HEK293 (cell line): ENCODE data around the gene ZXDC.

Experiments used
- CTCF ChIA-PET: fragments of 350-600 bp; formaldehyde crosslinking; extraction: SDS; loops from one replicate; lab custom pipeline; 2021; ENCODE audit warnings: antibody characterized with exemption; lab: Yijun Ruan, JAX
- POLR2A ChIA-PET: fragments of 300-600 bp; formaldehyde crosslinking; extraction: SDS; loops from one replicate; lab custom pipeline; 2020; ENCODE audit warnings: antibody characterized with exemption, inconsistent platforms; lab: Yijun Ruan, JAX
- H3K27ac ChIP-seq: fragments of 200-500 bp; sonication (Bioruptor generic); 2 replicates; pipeline ENCODE4 v1.5.1; 2014; ENCODE audit warnings: low read depth, low read length, control low read depth, inconsistent platforms; ENCODE audit errors: extremely low read depth
- H3K36me3 ChIP-seq, 2 experiments: fragments of 200-500 bp in 1 of 2; sonication (Bioruptor generic) in 1 of 2; 1 replicate in 1 of 2; 2 replicates in 1 of 2; pipeline ENCODE4 v1.5.1; 2014 to 2017; ENCODE audit warnings: inconsistent platforms in 2 of 2, low read length in 2 of 2; ENCODE audit not compliant: control insufficient read depth in 2 of 2, insufficient read depth in 1 of 2
- H3K4me1 ChIP-seq: fragments of 200-500 bp; sonication (Bioruptor generic); 2 replicates; pipeline ENCODE4 v1.5.1; 2014; ENCODE audit warnings: mild to moderate bottlenecking, low read length, inconsistent platforms; ENCODE audit not compliant: control insufficient read depth, insufficient read depth
- H3K4me3 ChIP-seq: 2 replicates; pipeline ENCODE4 v1.5.1; 2011; ENCODE audit warnings: low read depth, mild to moderate bottlenecking, control low read depth, low read length, moderate library complexity
- H3K9me3 ChIP-seq: fragments of 200-500 bp; sonication (Bioruptor generic); 2 replicates; pipeline ENCODE4 v1.5.1; 2014; ENCODE audit warnings: low read depth, low read length, inconsistent platforms; ENCODE audit not compliant: control insufficient read depth, insufficient read depth
- GLI2 ChIP-seq: fragments of 450-650 bp; formaldehyde crosslinking; IDR thresholded peaks from 2 replicates; pipeline ENCODE4; 2017; ENCODE audit warnings: missing biosample characterization, missing genetic modification characterization, low read depth, borderline replicate concordance
- GLIS1 ChIP-seq: fragments of 450-650 bp; formaldehyde crosslinking; IDR thresholded peaks from 2 replicates; pipeline ENCODE4 v1.5.1; 2016; ENCODE audit warnings: missing biosample characterization, missing genetic modification characterization
- HOXD13 ChIP-seq: sonication (generic); formaldehyde crosslinking; IDR thresholded peaks from 2 replicates; pipeline ENCODE4 v1.8.0; 2022; ENCODE audit warnings: missing genetic modification reagents, borderline replicate concordance
- KLF16 ChIP-seq: fragments of 450-650 bp; formaldehyde crosslinking; IDR thresholded peaks from 2 replicates; pipeline ENCODE4 v1.5.1; 2017; ENCODE audit warnings: missing biosample characterization, missing genetic modification characterization
- OVOL3 ChIP-seq: fragments of 450-650 bp; formaldehyde crosslinking; IDR thresholded peaks from 2 replicates; pipeline ENCODE4 v1.5.1; 2016; ENCODE audit warnings: missing biosample characterization, missing genetic modification characterization
- WT1 ChIP-seq: fragments of 450-650 bp; formaldehyde crosslinking; IDR thresholded peaks from 2 replicates; pipeline ENCODE4 v1.5.1; 2016; ENCODE audit warnings: missing biosample characterization, missing genetic modification characterization
- ZBTB8A ChIP-seq: fragments of 450-650 bp; formaldehyde crosslinking; IDR thresholded peaks from 2 replicates; pipeline ENCODE4 v1.5.1; 2016; ENCODE audit warnings: missing biosample characterization, missing genetic modification characterization
- ZFP69B ChIP-seq: fragments of 450-650 bp; formaldehyde crosslinking; IDR thresholded peaks from 2 replicates; pipeline ENCODE4 v1.5.1; 2016; ENCODE audit warnings: missing biosample characterization, missing genetic modification characterization
- ZNF132 ChIP-seq: fragments of 450-650 bp; formaldehyde crosslinking; IDR thresholded peaks from 2 replicates; pipeline ENCODE4 v1.5.1; 2017; ENCODE audit warnings: missing biosample characterization, missing genetic modification characterization, borderline replicate concordance
- ZNF155 ChIP-seq: fragments of 450-650 bp; formaldehyde crosslinking; IDR thresholded peaks from 2 replicates; pipeline ENCODE4 v1.5.1; 2016; ENCODE audit warnings: missing biosample characterization, missing genetic modification characterization
- ZNF169 ChIP-seq: fragments of 450-650 bp; formaldehyde crosslinking; IDR thresholded peaks from 2 replicates; pipeline ENCODE4 v1.5.1; 2016; ENCODE audit warnings: missing biosample characterization, missing genetic modification characterization
- ZNF214 ChIP-seq: fragments of 450-650 bp; formaldehyde crosslinking; IDR thresholded peaks from 2 replicates; pipeline ENCODE4 v1.5.1; 2017; ENCODE audit warnings: missing biosample characterization, mild to moderate bottlenecking, missing genetic modification characterization, borderline replicate concordance
- ZNF239 ChIP-seq: fragments of 450-650 bp; formaldehyde crosslinking; IDR thresholded peaks from 2 replicates; pipeline ENCODE4 v1.5.1; 2016; ENCODE audit warnings: missing biosample characterization, missing genetic modification characterization
- ZNF404 ChIP-seq: fragments of 450-650 bp; formaldehyde crosslinking; IDR thresholded peaks from 2 replicates; pipeline ENCODE4 v1.5.1; 2017; ENCODE audit warnings: missing biosample characterization, missing genetic modification characterization
- ZNF48 ChIP-seq: fragments of 450-650 bp; formaldehyde crosslinking; IDR thresholded peaks from 2 replicates; pipeline ENCODE4 v1.5.1; 2016; ENCODE audit warnings: missing biosample characterization, missing genetic modification characterization
- ZNF548 ChIP-seq: fragments of 450-650 bp; formaldehyde crosslinking; IDR thresholded peaks from 2 replicates; pipeline ENCODE4 v1.5.1; 2016; ENCODE audit warnings: missing biosample characterization, missing genetic modification characterization
- ZNF549 ChIP-seq: fragments of 450-650 bp; IDR thresholded peaks from 2 replicates; pipeline ENCODE4 v1.5.1; 2018; ENCODE audit warnings: missing biosample characterization, missing genetic modification characterization, mild to moderate bottlenecking, inconsistent platforms, moderate library complexity
- ZNF585B ChIP-seq: fragments of 450-650 bp; formaldehyde crosslinking; IDR thresholded peaks from 2 replicates; pipeline ENCODE4 v1.5.1; 2016; ENCODE audit warnings: missing biosample characterization, missing genetic modification characterization
- ZNF623 ChIP-seq: fragments of 450-650 bp; formaldehyde crosslinking; IDR thresholded peaks from 2 replicates; pipeline ENCODE4 v1.5.1; 2016; ENCODE audit warnings: missing biosample characterization, missing genetic modification characterization
- ZNF701 ChIP-seq: fragments of 450-650 bp; formaldehyde crosslinking; IDR thresholded peaks from 2 replicates; pipeline ENCODE4 v1.5.1; 2016; ENCODE audit warnings: missing biosample characterization, missing genetic modification characterization
- ZNF707 ChIP-seq: fragments of 450-650 bp; formaldehyde crosslinking; IDR thresholded peaks from 2 replicates; pipeline ENCODE4 v1.5.1; 2016; ENCODE audit warnings: missing biosample characterization, missing genetic modification characterization
- TF ChIP-seq, protein P1 (sequence below): fragments of 450-650 bp; formaldehyde crosslinking; IDR thresholded peaks from 2 replicates; pipeline ENCODE4 v1.5.1; 2016; ENCODE audit warnings: missing biosample characterization, missing genetic modification characterization
- TF ChIP-seq, protein P2 (sequence below): fragments of 450-650 bp; formaldehyde crosslinking; IDR thresholded peaks from 2 replicates; pipeline ENCODE4 v1.5.1; 2016; ENCODE audit warnings: missing biosample characterization, missing genetic modification characterization
- TF ChIP-seq, protein P3 (sequence below): fragments of 450-650 bp; formaldehyde crosslinking; IDR thresholded peaks from 2 replicates; pipeline ENCODE4 v1.5.1; 2017; ENCODE audit warnings: missing biosample characterization, missing genetic modification characterization
- TF ChIP-seq, protein P4 (sequence below): fragments of 450-650 bp; formaldehyde crosslinking; IDR thresholded peaks from 2 replicates; pipeline ENCODE4 v1.5.1; 2017; ENCODE audit warnings: missing biosample characterization, missing genetic modification characterization
- TF ChIP-seq, protein P5 (sequence below): fragments of 450-650 bp; formaldehyde crosslinking; IDR thresholded peaks from 2 replicates; pipeline ENCODE4; 2016; ENCODE audit warnings: missing biosample characterization, missing genetic modification characterization
- TF ChIP-seq, protein P6 (sequence below): fragments of 450-650 bp; formaldehyde crosslinking; IDR thresholded peaks from 2 replicates; pipeline ENCODE4 v1.5.1; 2016; ENCODE audit warnings: missing biosample characterization, missing genetic modification characterization, low read depth

The ZXDC gene

DNA sequence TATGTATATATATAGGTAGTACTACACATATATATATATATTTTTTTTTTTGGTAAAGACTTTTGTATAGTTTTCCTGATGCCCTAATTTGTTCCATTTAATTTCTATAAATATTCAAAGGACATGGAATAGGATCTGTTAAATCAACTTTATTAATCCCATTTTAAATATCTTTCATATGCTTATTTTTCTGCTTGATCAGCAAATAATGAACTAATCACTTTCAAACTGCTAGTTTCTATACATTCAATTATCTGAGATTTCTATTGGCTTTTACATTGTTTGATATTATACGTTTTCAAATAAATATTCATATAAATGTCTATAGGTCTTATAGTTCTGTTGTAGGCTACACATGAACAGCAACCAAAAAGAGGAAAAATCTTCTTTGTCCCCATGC, 21.7 kb downstream of the ZXDC start:
- no peaks in the 10 kb centered on the region for H3K4me1 ChIP-seq
- TF ChIP-seq KLF16 (tag by site-specific recombination) (no peak), ZNF404 (tag by site-specific recombination) (no peak), ZNF707 (tag by site-specific recombination) (no peak), GLI2 (no peak), ZNF623 (tag by site-specific recombination) (no peak), ZNF239 (no peak), ZNF48 (tag by site-specific recombination) (no peak), ZBTB8A (no peak), ZNF585B (tag by site-specific recombination) (no peak), ZNF549 (tag by site-specific recombination) (no peak), ZNF214 (tag by site-specific recombination) (no peak), OVOL3 (tag by site-specific recombination) (no peak), ZNF132 (tag by site-specific recombination) (no peak), ZNF548 (tag by site-specific recombination) (no peak), WT1 (tag by site-specific recombination) (no peak), ZNF169 (tag by site-specific recombination) (no peak), ZNF155 (tag by site-specific recombination) (no peak)
- TF ChIP-seq, protein P1, sequence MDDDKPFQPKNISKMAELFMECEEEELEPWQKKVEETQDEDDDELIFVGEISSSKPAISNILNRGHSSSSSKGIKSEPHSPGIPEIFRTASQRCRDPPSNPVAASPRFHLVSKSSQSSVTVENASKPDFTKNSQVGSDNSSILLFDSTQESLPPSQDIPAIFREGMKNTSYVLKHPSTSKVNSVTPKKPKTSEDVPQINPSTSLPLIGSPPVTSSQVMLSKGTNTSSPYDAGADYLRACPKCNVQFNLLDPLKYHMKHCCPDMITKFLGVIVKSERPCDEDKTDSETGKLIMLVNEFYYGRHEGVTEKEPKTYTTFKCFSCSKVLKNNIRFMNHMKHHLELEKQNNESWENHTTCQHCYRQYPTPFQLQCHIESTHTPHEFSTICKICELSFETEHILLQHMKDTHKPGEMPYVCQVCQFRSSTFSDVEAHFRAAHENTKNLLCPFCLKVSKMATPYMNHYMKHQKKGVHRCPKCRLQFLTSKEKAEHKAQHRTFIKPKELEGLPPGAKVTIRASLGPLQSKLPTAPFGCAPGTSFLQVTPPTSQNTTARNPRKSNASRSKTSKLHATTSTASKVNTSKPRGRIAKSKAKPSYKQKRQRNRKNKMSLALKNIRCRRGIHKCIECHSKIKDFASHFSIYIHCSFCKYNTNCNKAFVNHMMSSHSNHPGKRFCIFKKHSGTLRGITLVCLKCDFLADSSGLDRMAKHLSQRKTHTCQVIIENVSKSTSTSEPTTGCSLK = no peak
- TF ChIP-seq, protein P2, sequence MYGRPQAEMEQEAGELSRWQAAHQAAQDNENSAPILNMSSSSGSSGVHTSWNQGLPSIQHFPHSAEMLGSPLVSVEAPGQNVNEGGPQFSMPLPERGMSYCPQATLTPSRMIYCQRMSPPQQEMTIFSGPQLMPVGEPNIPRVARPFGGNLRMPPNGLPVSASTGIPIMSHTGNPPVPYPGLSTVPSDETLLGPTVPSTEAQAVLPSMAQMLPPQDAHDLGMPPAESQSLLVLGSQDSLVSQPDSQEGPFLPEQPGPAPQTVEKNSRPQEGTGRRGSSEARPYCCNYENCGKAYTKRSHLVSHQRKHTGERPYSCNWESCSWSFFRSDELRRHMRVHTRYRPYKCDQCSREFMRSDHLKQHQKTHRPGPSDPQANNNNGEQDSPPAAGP = no peak
- no peak overlapping the region for H3K27ac ChIP-seq
- no peak overlapping the region for H3K4me3 ChIP-seq
- ChIA-PET POLR2A (no interaction called here), CTCF (no interaction called here)
- no peaks in the 10 kb centered on the region for H3K9me3 ChIP-seq
- H3K36me3 ChIP-seq = peaks cover 10 to 91% of the 10 kb centered on the region in 2 experiments; a peak in 2 of 3 replicates

DNA sequence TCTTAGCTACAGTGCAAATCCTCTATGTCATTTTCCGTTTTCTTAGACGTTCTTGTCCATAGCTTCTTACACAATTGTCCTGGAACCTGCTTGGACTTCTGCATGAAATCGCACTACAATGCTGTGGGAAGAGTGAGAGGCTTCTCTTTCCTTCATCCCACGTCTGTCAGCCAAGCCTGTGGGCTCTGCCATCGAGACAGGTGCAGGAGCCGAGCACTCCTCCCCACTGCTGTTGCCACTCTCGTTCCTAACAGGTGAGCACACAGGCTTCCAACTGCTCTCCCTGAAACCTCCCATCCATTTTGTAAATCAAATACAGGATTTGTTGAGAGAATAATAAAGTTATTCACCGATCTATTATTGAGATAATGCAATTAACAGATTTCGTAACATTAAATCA, 23.5 kb downstream of the ZXDC start:
- TF ChIP-seq, protein P3, sequence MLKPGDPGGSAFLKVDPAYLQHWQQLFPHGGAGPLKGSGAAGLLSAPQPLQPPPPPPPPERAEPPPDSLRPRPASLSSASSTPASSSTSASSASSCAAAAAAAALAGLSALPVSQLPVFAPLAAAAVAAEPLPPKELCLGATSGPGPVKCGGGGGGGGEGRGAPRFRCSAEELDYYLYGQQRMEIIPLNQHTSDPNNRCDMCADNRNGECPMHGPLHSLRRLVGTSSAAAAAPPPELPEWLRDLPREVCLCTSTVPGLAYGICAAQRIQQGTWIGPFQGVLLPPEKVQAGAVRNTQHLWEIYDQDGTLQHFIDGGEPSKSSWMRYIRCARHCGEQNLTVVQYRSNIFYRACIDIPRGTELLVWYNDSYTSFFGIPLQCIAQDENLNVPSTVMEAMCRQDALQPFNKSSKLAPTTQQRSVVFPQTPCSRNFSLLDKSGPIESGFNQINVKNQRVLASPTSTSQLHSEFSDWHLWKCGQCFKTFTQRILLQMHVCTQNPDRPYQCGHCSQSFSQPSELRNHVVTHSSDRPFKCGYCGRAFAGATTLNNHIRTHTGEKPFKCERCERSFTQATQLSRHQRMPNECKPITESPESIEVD = no peak
- TF ChIP-seq, protein P4, sequence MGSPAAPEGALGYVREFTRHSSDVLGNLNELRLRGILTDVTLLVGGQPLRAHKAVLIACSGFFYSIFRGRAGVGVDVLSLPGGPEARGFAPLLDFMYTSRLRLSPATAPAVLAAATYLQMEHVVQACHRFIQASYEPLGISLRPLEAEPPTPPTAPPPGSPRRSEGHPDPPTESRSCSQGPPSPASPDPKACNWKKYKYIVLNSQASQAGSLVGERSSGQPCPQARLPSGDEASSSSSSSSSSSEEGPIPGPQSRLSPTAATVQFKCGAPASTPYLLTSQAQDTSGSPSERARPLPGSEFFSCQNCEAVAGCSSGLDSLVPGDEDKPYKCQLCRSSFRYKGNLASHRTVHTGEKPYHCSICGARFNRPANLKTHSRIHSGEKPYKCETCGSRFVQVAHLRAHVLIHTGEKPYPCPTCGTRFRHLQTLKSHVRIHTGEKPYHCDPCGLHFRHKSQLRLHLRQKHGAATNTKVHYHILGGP (tag by site-specific recombination) = no peak
- TF ChIP-seq GLIS1 (tag by site-specific recombination) = no peak
- TF ChIP-seq ZNF701 (tag by site-specific recombination) = no peak
- TF ChIP-seq, protein P5, sequence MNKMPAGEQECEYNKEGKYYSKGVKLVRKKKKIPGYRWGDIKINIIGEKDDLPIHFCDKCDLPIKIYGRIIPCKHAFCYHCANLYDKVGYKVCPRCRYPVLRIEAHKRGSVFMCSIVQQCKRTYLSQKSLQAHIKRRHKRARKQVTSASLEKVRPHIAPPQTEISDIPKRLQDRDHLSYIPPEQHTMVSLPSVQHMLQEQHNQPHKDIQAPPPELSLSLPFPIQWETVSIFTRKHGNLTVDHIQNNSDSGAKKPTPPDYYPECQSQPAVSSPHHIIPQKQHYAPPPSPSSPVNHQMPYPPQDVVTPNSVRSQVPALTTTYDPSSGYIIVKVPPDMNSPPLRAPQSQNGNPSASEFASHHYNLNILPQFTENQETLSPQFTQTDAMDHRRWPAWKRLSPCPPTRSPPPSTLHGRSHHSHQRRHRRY = no peak
- no peak for TF ChIP-seq HOXD13 (CRISPR knock-in tag)
- TF ChIP-seq, protein P6, sequence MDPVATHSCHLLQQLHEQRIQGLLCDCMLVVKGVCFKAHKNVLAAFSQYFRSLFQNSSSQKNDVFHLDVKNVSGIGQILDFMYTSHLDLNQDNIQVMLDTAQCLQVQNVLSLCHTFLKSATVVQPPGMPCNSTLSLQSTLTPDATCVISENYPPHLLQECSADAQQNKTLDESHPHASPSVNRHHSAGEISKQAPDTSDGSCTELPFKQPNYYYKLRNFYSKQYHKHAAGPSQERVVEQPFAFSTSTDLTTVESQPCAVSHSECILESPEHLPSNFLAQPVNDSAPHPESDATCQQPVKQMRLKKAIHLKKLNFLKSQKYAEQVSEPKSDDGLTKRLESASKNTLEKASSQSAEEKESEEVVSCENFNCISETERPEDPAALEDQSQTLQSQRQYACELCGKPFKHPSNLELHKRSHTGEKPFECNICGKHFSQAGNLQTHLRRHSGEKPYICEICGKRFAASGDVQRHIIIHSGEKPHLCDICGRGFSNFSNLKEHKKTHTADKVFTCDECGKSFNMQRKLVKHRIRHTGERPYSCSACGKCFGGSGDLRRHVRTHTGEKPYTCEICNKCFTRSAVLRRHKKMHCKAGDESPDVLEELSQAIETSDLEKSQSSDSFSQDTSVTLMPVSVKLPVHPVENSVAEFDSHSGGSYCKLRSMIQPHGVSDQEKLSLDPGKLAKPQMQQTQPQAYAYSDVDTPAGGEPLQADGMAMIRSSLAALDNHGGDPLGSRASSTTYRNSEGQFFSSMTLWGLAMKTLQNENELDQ = no peak
- TF ChIP-seq ZFP69B (tag by site-specific recombination) = no peak
- TF ChIP-seq ZNF155 (tag by site-specific recombination) = no peak
- ChIA-PET CTCF (interaction anchor here (0.7 kb wide), 1 partner anchor 370 kb away, joined by 3 read pairs; no protein-coding TSS in a partner anchor), POLR2A (no interaction called here)

More for the DNA sequence above, 23.5 kb downstream of the ZXDC start:
- Histone ChIP-seq H3K4me1 (no peaks in the 10 kb centered on the region), H3K9me3 (no peaks in the 10 kb centered on the region), H3K4me3 (no peak overlapping the region), H3K36me3 (peaks cover 5 to 91% of the 10 kb centered on the region in 2 experiments; a peak in 2 of 3 replicates), H3K27ac (no peak overlapping the region)
